H1 (cell line): ENCODE results near the gene NAV2. TPM values are rescaled to one million over a fixed set of nuclear protein-coding genes. Genes with fewer than 3 reads are reported as not detected.
A peak's percentile ranks its signal among the peaks of the same experiment; 100 is the strongest.

Experiments
- CTCF ChIA-PET: fragments of 300-600 bp; sonication (Branson Sonifier 250); formaldehyde crosslinking; loops from one replicate; lab custom pipeline; 2021; ENCODE audit not compliant: partially characterized antibody; lab: Charles Lee
- POLR2A ChIA-PET: fragments of 300-600 bp; sonication (Branson Sonifier 250); formaldehyde crosslinking; loops from one replicate; lab custom pipeline; 2021; ENCODE audit warnings: inconsistent platforms; ENCODE audit not compliant: partially characterized antibody; lab: Charles Lee
- DNase-seq, 2 experiments: peaks; one replicate each; pipeline versions ENCODE4 v3.0.0 to v3.0.0-alpha.2; 2010 to 2022; ENCODE audit warnings: low spot score in 2 of 2, low read depth in 1 of 2, mixed read lengths in 1 of 2
- FAIRE-seq: peaks from 2 replicates; lab custom pipeline; 2011; peaks lifted over from hg19 to GRCh38; lab: Jason Lieb, UNC
- H2AFZ ChIP-seq: 2 replicates; pipeline ENCODE4 v1.8.1; 2012; ENCODE audit warnings: low read length, inconsistent platforms
- H2AK5ac ChIP-seq: 2 replicates; pipeline ENCODE4 v1.6.1; 2013; ENCODE audit warnings: low read depth, low read length
- H2BK120ac ChIP-seq: replicated peaks from 2 replicates; pipeline ENCODE3; 2013; ENCODE audit warnings: low read depth, low read length, inconsistent platforms
- H2BK12ac ChIP-seq: 2 replicates; pipeline ENCODE4 v1.6.1; 2013; ENCODE audit warnings: low read depth, low read length
- H2BK15ac ChIP-seq: 2 replicates; pipeline ENCODE4 v1.6.1; 2013; ENCODE audit warnings: low read length
- H2BK20ac ChIP-seq: 2 replicates; pipeline ENCODE4 v1.6.1; 2013; ENCODE audit warnings: low read length
- H2BK5ac ChIP-seq: 2 replicates; pipeline ENCODE4 v1.6.1; 2013; ENCODE audit warnings: low read depth, low read length
- H3K14ac ChIP-seq: 2 replicates; pipeline ENCODE4 v1.6.1; 2013; ENCODE audit warnings: inconsistent platforms; ENCODE audit not compliant: insufficient read length
- H3K18ac ChIP-seq: 2 replicates; pipeline ENCODE4 v1.6.1; 2013; ENCODE audit warnings: low read length; ENCODE audit errors: extremely low read depth
- H3K23ac ChIP-seq: 2 replicates; pipeline ENCODE4 v1.6.1; 2013; ENCODE audit warnings: inconsistent platforms; ENCODE audit not compliant: insufficient read length
- H3K23me2 ChIP-seq: 2 replicates; pipeline ENCODE4 v1.6.1; 2013; ENCODE audit warnings: low read depth, low read length
- H3K27ac ChIP-seq: 2 replicates; pipeline ENCODE4 v1.6.1; 2011; ENCODE audit warnings: low read depth, low read length, inconsistent platforms
- H3K27me3 ChIP-seq, 4 experiments: replicated peaks in 1 of 4; 1 replicate in 1 of 4; 2 replicates in 3 of 4; pipeline versions ENCODE4 v1.6.1 to v1.8.1; 2011 to 2013; ENCODE audit warnings: low read length in 3 of 4, mild to moderate bottlenecking in 3 of 4, inconsistent platforms in 2 of 4, mixed read lengths in 2 of 4, moderate library complexity in 1 of 4; ENCODE audit not compliant: control insufficient read depth in 3 of 4, insufficient read depth in 3 of 4; ENCODE audit errors: extremely low read depth in 1 of 4
- H3K36me3 ChIP-seq, 4 experiments: 2 replicates each; pipeline versions ENCODE4 v1.6.1 to v1.8.1; 2011 to 2013; ENCODE audit warnings: mild to moderate bottlenecking in 4 of 4, low read length in 3 of 4, moderate library complexity in 2 of 4, control low read depth in 1 of 4, inconsistent platforms in 1 of 4; ENCODE audit not compliant: insufficient read depth in 4 of 4, control insufficient read depth in 2 of 4
- H3K4ac ChIP-seq: replicated peaks from 2 replicates; pipeline ENCODE3; 2013; ENCODE audit warnings: low read length, low read depth, mixed read lengths, inconsistent platforms; ENCODE audit not compliant: insufficient read length
- H3K4me1 ChIP-seq, 4 experiments: replicated peaks in 1 of 4; 1 replicate in 1 of 4; 2 replicates in 3 of 4; pipeline versions ENCODE4 v1.6.1 to v1.8.1; 2011 to 2013; ENCODE audit warnings: low read length in 3 of 4, inconsistent platforms in 2 of 4, mixed read lengths in 1 of 4; ENCODE audit not compliant: insufficient read depth in 4 of 4, control insufficient read depth in 3 of 4
- H3K4me2 ChIP-seq, 2 experiments: 2 replicates each; pipeline versions ENCODE4 v1.6.1 to v1.8.1; 2011 to 2013; ENCODE audit warnings: low read depth in 2 of 2, low read length in 2 of 2, control low read depth in 1 of 2, inconsistent platforms in 1 of 2, mild to moderate bottlenecking in 1 of 2; ENCODE audit not compliant: insufficient read depth in 1 of 2
- H3K4me3 ChIP-seq, 4 experiments: fragments of 200-600, 300-600 bp in 1 of 4; sonication (generic), shearing (Covaris generic), sonication (Bioruptor Twin) in 1 of 4; 2 replicates each; pipeline versions ENCODE4 v1.5.1 to v1.8.1; 2011 to 2016; ENCODE audit warnings: low read length in 4 of 4, low read depth in 3 of 4, control low read depth in 2 of 4, inconsistent platforms in 2 of 4, mild to moderate bottlenecking in 2 of 4, mixed read lengths in 1 of 4, moderate library complexity in 1 of 4; ENCODE audit not compliant: insufficient read depth in 2 of 4; ENCODE audit errors: extremely low read depth in 1 of 4
- H3K56ac ChIP-seq: replicated peaks from 2 replicates; pipeline ENCODE3; 2013; ENCODE audit warnings: low read depth, mild to moderate bottlenecking, mixed read lengths, low read length, inconsistent platforms; ENCODE audit not compliant: insufficient read length
- H3K79me1 ChIP-seq: 2 replicates; pipeline ENCODE4 v1.6.1; 2013; ENCODE audit warnings: low read depth, low read length, control low read depth
- H3K79me2 ChIP-seq, 2 experiments: 2 replicates each; pipeline versions ENCODE4 v1.6.1 to v1.8.1; 2012 to 2013; ENCODE audit warnings: low read length in 2 of 2, mild to moderate bottlenecking in 2 of 2, inconsistent platforms in 1 of 2; ENCODE audit not compliant: insufficient read depth in 2 of 2, control insufficient read depth in 1 of 2
- H3K9ac ChIP-seq, 4 experiments: replicated peaks in 1 of 4; 1 replicate in 1 of 4; 2 replicates in 3 of 4; pipeline versions ENCODE4 v1.6.1 to v1.8.1; 2011 to 2013; ENCODE audit warnings: low read depth in 3 of 4, low read length in 3 of 4, control low read depth in 2 of 4, mild to moderate bottlenecking in 2 of 4, moderate library complexity in 2 of 4, inconsistent platforms in 1 of 4; ENCODE audit errors: extremely low read depth in 1 of 4
- H3K9me3 ChIP-seq, 2 experiments: 2 replicates each; pipeline versions ENCODE4 v1.6.1 to v1.8.1; 2012 to 2013; ENCODE audit warnings: mild to moderate bottlenecking in 2 of 2, moderate library complexity in 2 of 2, control low read depth in 1 of 2, inconsistent platforms in 1 of 2, low read depth in 1 of 2, low read length in 1 of 2, mixed read lengths in 1 of 2; ENCODE audit not compliant: insufficient read depth in 2 of 2
- H4K20me1 ChIP-seq, 2 experiments: replicated peaks in 1 of 2; 2 replicates each; pipeline versions ENCODE3 to v1.8.1; 2011 to 2013; ENCODE audit warnings: inconsistent platforms in 2 of 2, low read length in 2 of 2, mild to moderate bottlenecking in 1 of 2; ENCODE audit not compliant: insufficient read depth in 2 of 2, control insufficient read depth in 1 of 2
- H4K5ac ChIP-seq: 2 replicates; pipeline ENCODE4 v1.6.1; 2013; ENCODE audit warnings: low read length, low read depth, mixed read lengths, inconsistent platforms; ENCODE audit not compliant: insufficient read length
- H4K8ac ChIP-seq: 2 replicates; pipeline ENCODE4 v1.8.0; 2013; ENCODE audit warnings: mild to moderate bottlenecking, moderate library complexity, low read length, inconsistent platforms; ENCODE audit not compliant: insufficient read depth; ENCODE audit errors: extremely low read depth
- H4K91ac ChIP-seq: replicated peaks from 2 replicates; pipeline ENCODE3; 2013; ENCODE audit warnings: low read length, mixed read lengths, inconsistent platforms; ENCODE audit not compliant: insufficient read length
- CEBPB ChIP-seq: IDR thresholded peaks from 2 replicates; pipeline ENCODE4 v1.6.1; 2012; ENCODE audit warnings: low read depth, low read length
- CHD1 ChIP-seq: IDR thresholded peaks from 2 replicates; pipeline ENCODE4 v1.6.1; 2012; ENCODE audit warnings: low read depth, low read length, improper control_type of control experiment
- EP300 ChIP-seq, 2 experiments: IDR thresholded peaks; 1 replicate in 1 of 2; 2 replicates in 1 of 2; pipeline ENCODE4 v1.6.1; 2011 to 2012; ENCODE audit warnings: low read depth in 2 of 2, low read length in 2 of 2, mild to moderate bottlenecking in 2 of 2, borderline replicate concordance in 1 of 2, inconsistent platforms in 1 of 2, moderate library complexity in 1 of 2
- GABPA ChIP-seq: IDR thresholded peaks from 2 replicates; pipeline ENCODE4 v1.6.1; 2011; ENCODE audit warnings: mild to moderate bottlenecking, low read length, moderate library complexity, borderline replicate concordance; ENCODE audit not compliant: insufficient read depth
- GTF2F1 ChIP-seq: IDR thresholded peaks from 2 replicates; pipeline ENCODE4 v1.6.1; 2012; ENCODE audit warnings: low read depth, low read length, improper control_type of control experiment, borderline replicate concordance
- HDAC2 ChIP-seq, 2 experiments: fragments of 300-600 bp in 1 of 2; sonication (generic) in 1 of 2; IDR thresholded peaks; 2 replicates each; pipeline ENCODE4 v1.6.1; 2011 to 2012; ENCODE audit warnings: low read depth in 2 of 2, low read length in 2 of 2, mild to moderate bottlenecking in 2 of 2, moderate library complexity in 2 of 2, borderline replicate concordance in 1 of 2, inconsistent platforms in 1 of 2
- RFX5 ChIP-seq: IDR thresholded peaks from 2 replicates; pipeline ENCODE4 v1.6.1; 2011; ENCODE audit warnings: low read depth, low read length, improper control_type of control experiment, borderline replicate concordance
- RXRA ChIP-seq: IDR thresholded peaks from 2 replicates; pipeline ENCODE4 v1.6.1; 2011; ENCODE audit warnings: low read depth, mild to moderate bottlenecking, low read length, moderate library complexity; ENCODE audit not compliant: insufficient read depth
- SRF ChIP-seq: IDR thresholded peaks from 2 replicates; pipeline ENCODE4 v1.6.1; 2011; ENCODE audit warnings: mild to moderate bottlenecking, low read depth, low read length, moderate library complexity
- TAF1 ChIP-seq: IDR thresholded peaks from 2 replicates; pipeline ENCODE4 v1.6.1; 2011; ENCODE audit warnings: mild to moderate bottlenecking, low read depth, low read length
- TAF7 ChIP-seq: optimal IDR thresholded peaks from 2 replicates; pipeline ENCODE3; 2011; ENCODE audit warnings: low read depth, mild to moderate bottlenecking, inconsistent platforms, low read length, moderate library complexity, borderline replicate concordance
- WGBS, 2 experiments: shearing (Covaris generic) in 1 of 2; methylation state at CpG; one replicate each; pipeline versions ENCODE4 v1.1.6 to v1.1.7; 2013 to 2015; ENCODE audit warnings: low lambda C conversion rate in 2 of 2, mixed read lengths in 2 of 2, inconsistent platforms in 1 of 2, low coverage in 1 of 2, missing lambda C conversion rate in 1 of 2; ENCODE audit not compliant: insufficient replicate concordance in 2 of 2, insufficient coverage in 1 of 2, insufficient read length in 1 of 2; ENCODE audit errors: extremely low coverage in 1 of 2, missing lambda C conversion rate in 1 of 2; 5-methylcytosine and 5-hydroxymethylcytosine counted together
- polyA plus RNA-seq, 7 experiments: library from polyadenylated mRNA; depleted of rRNA in 3 of 7; stranded (reverse) in 5 of 7; unstranded in 2 of 7; fragments of >200 nt in 5 of 7; fragments of 200-250 nt in 2 of 7; gene quantifications; 1 replicate in 5 of 7; 2 replicates in 1 of 7; 4 replicates in 1 of 7; pipeline versions ENCODE4 v1.2.1 to v1.2.3, GENCODE V29; 2011 to 2013; ENCODE audit warnings: missing spikeins in 2 of 7, mixed read lengths in 2 of 7
- total RNA-seq: library from RNA; stranded (reverse); fragmentation: NEBNext Ultra II Directional; extraction: Animal tissue kit (Norgen Biotek cat#: 25700); gene quantifications from 2 replicates; pipeline ENCODE4 v1.2.1, GENCODE V29; 2021
- TF ChIP-seq, protein P1 (sequence below): IDR thresholded peaks from 2 replicates; pipeline ENCODE4 v1.6.1; 2012; ENCODE audit warnings: inconsistent platforms

The NAV2 gene
- total and polyA plus RNA-seq, 2 of the 8 experiments (the other 6 are each of a cell fraction or from before 2014, with no cell fraction given): 35.6 to 73.6 TPM

DNA sequence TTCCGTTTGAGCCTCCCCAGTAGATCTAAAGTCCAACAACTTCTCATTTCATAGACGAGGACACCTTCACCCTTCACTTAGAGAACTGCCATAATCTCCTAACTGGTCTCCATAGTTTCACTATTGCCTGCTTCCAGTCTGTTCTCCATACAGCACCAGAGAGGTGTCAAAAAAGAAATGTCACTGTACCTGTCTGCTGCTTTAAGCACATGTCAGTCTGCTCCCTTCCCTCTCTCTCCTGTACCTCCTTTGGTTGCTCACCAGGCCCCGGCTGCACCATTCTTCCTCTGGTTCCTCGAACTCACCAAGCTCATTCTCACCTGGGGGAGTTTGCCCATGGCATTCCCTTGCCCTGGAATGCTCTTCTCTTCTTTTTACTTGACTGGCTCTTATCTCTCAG is 75.8 kb downstream of the NAV2 start:
- Histone ChIP-seq H4K8ac (no peak overlapping the region), H2BK12ac (no peak overlapping the region; the same call in 1 of the 2 replicates), H3K4ac (no peak overlapping the region), H3K79me1 (no peaks in the 10 kb centered on the region; the same call in 1 of the 2 replicates), H3K14ac (no peak overlapping the region), H3K18ac (no peak overlapping the region), H2AFZ (no peak overlapping the region), H4K91ac (no peak overlapping the region), H3K56ac (no peak overlapping the region), H4K20me1 (peaks cover 5 to 14% of the 10 kb centered on the region in 2 experiments), H2BK15ac (0 out of 2 replicates have a peak overlapping the region, but pooled peaks have one; percentile 6), H2BK5ac (no peak overlapping the region), H3K9me3 (no peaks in the 10 kb centered on the region), H3K23me2 (no peaks in the 10 kb centered on the region), H3K27me3 (no peaks in the 10 kb centered on the region), H2BK20ac (no peak overlapping the region; the same call in 1 of the 2 replicates), H3K9ac (no peak overlapping the region), H3K27ac (no peak overlapping the region), H4K5ac (no peak overlapping the region), H3K36me3 (0 out of 8 replicates have a peak, but pooled peaks cover 0 to 4% (median 0%) of the 10 kb centered on the region in 4 experiments), H2AK5ac (no peak overlapping the region; the same call in 1 of the 2 replicates), H3K79me2 (peaks cover 3 to 93% of the 10 kb centered on the region in 2 experiments; a peak in 3 of 4 replicates), H3K23ac (no peak overlapping the region), H3K4me3 (no peak overlapping the region), H3K4me2 (no peak overlapping the region), H2BK120ac (no peak overlapping the region), H3K4me1 (peaks cover 5 to 22% (median 16%) of the 10 kb centered on the region in 4 experiments)
- ChIA-PET POLR2A (interaction anchor here (3.8 kb wide), 1 partner anchor 10 kb away, joined by 21 read pairs; no protein-coding TSS in a partner anchor), CTCF (interaction anchor here (0.7 to 3.8 kb wide), 6 partner anchors 10 to 116 kb away, joined by 3 to 25 read pairs (median 4); no protein-coding TSS in a partner anchor)
- FAIRE-seq: no peak
- DNase-seq: no peak
- 92% methylated on average over 4 of the region's 4 CpGs; no CpG with 5 or more reads in 1 of the 2 experiments for WGBS, 2 experiments
- no peak for TF ChIP-seq CHD1
- no peak for TF ChIP-seq GTF2F1
- TF ChIP-seq HDAC2 (IDR thresholded peaks at IDR 0.05; ENCODE audit: borderline replicate concordance in 1 of 2, low read depth in 2 of 2, low read length in 2 of 2): no peak
- TF ChIP-seq RFX5: no peak
- TF ChIP-seq GABPA: no peak
- TF ChIP-seq TAF1: no peak
- TF ChIP-seq RXRA: no peak
- TF ChIP-seq SRF: no peak
- TF ChIP-seq, protein P1, sequence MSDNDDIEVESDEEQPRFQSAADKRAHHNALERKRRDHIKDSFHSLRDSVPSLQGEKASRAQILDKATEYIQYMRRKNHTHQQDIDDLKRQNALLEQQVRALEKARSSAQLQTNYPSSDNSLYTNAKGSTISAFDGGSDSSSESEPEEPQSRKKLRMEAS: peak; percentile 53
- no peak for TF ChIP-seq EP300 (IDR thresholded peaks at IDR 0.05; ENCODE audit: borderline replicate concordance in 1 of 2, low read depth in 2 of 2, low read length in 2 of 2)
- TF ChIP-seq TAF7: no peak
- TF ChIP-seq CEBPB: no peak
